Activated CD4-positive, CD25-positive, alpha-beta regulatory T cell treated with anti-CD3 and anti-CD28 coated beads, Interleukin-2, amount 50 U/mL, for 16 hours (primary cell): ENCODE measurements around the gene COL1A1.

Experiments used
- DNase-seq: peaks from one replicate; pipeline ENCODE4 v3.0.0-alpha.2; 2020; ENCODE audit warnings: low read depth, low spot score

Gene COL1A1

GRCh38 chr17:50187751-50188530, 13.5 kb downstream of the COL1A1 start:
- no peak for DNase-seq

- DNase-seq: no peak
These were observed 14.1 kb downstream of the COL1A1 start for GRCh38 chr17:50187394-50187725.

GRCh38 chr17:50186661-50187393, 14.6 kb downstream of the COL1A1 start:
- no peak for DNase-seq

GRCh38 chr17:50185631-50186471, 15.6 kb downstream of the COL1A1 start:
- DNase-seq: no peak

GRCh38 chr17:50184611-50185398, 16.6 kb downstream of the COL1A1 start:
- DNase-seq: no peak

- DNase-seq: no peak
These were observed 17.4 kb downstream of the COL1A1 start for GRCh38 chr17:50184064-50184463.

GRCh38 chr17:50183421-50183994, 17.9 kb downstream of the COL1A1 start:
- no peak for DNase-seq

GRCh38 chr17:50182783-50183420, 18.5 kb downstream of the COL1A1 start:
- DNase-seq: no peak

- DNase-seq: no peak
These were observed 19.6 kb downstream of the COL1A1 start for GRCh38 chr17:50181591-50182560.

GRCh38 chr17:50181144-50181543, 20.3 kb downstream of the COL1A1 start:
- no peak for DNase-seq

GRCh38 chr17:50180620-50181019, 20.8 kb downstream of the COL1A1 start:
- DNase-seq: no peak

- DNase-seq: no peak
These were observed 21.3 kb downstream of the COL1A1 start for GRCh38 chr17:50180111-50180510.

GRCh38 chr17:50177983-50178834, 23.2 kb downstream of the COL1A1 start:
- no peak for DNase-seq

GRCh38 chr17:50177476-50177875, 24.0 kb downstream of the COL1A1 start:
- DNase-seq: no peak

GRCh38 chr17:50176559-50177357, 24.7 kb downstream of the COL1A1 start:
- DNase-seq: no peak

GRCh38 chr17:50175035-50175807, 26.2 kb downstream of the COL1A1 start:
- DNase-seq: no peak

- no peak for DNase-seq
These were observed 27.0 kb downstream of the COL1A1 start for GRCh38 chr17:50174444-50174843.
